ENCODE measurements around the gene HAUS8. TPM values are rescaled to one million over a fixed set of nuclear protein-coding genes. Genes with fewer than 3 reads are reported as not detected.
A peak's percentile ranks its signal among the peaks of the same experiment; 100 is the strongest.

Gene HAUS8, protein sequence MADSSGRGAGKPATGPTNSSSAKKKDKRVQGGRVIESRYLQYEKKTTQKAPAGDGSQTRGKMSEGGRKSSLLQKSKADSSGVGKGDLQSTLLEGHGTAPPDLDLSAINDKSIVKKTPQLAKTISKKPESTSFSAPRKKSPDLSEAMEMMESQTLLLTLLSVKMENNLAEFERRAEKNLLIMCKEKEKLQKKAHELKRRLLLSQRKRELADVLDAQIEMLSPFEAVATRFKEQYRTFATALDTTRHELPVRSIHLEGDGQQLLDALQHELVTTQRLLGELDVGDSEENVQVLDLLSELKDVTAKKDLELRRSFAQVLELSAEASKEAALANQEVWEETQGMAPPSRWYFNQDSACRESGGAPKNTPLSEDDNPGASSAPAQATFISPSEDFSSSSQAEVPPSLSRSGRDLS
- total RNA-seq, result 10 to 100 TPM; 37.0 to 40.6 TPM

DNA sequence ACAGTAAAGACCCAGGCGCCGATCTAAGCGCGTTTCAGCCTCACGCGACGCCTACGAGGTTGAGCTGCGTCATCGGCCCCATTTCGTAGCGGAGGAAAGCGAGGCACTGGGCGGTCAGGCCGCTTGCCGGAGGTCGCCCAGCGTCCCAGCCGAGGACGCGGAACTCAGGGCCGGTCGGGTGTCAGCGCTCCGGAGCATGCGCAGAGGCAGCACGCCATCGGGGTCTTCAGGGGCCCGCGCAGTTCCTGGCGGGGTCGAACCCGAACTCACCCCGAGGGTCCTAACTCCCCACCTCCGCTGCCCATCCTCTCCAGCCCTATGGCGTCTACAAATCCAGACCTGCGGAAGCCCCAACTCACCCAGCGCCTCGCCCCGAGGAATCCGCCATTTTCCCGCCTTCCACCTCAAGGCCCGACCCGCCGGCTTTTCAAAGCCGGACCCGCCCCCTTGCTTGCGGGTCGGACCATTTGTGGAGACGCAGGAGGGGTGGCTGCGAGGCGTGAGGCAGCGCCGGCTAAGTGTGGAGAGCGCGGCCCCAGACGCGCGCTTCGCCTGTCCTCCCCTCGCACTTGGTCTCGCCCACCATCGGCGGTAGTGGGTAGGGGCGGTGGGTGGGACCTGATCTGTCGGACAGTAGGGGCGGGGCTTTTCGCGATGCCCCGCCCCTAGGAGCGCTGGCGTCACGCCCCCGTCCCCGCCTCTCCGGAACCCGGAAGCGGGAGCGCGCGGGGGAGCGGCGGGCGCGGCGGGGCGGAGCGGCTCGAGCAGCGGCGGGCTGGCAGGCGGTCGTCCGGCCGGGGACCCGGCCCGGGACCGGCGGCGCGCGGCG is at the start of gene HAUS8, which contains the start of gene MYO9B:
HAUS8 (minus strand) TSS at position 418 of the 829 bp plus-strand sequence; CDS start at position 388, 30 bp downstream.
MYO9B (plus strand) TSS at position 743 of the 829 bp plus-strand sequence. CDS start 25,941 bp downstream, outside the sequence.
- no peaks in the 10 kb centered on the region for H3K9me3 Mint-ChIP-seq
- H3K4me3 Mint-ChIP-seq, result peak within 1 kb of the TSS; percentile 99
- ChIA-PET CTCF (interaction anchor here (0.6 to 1.2 kb wide), 3 partner anchors 10 to 1206 kb away, joined by 3 read pairs; no protein-coding TSS in a partner anchor), POLR2A (interaction anchor here (0.7 to 4.0 kb wide), 17 partner anchors 8 to 487 kb away, joined by 3 to 50 read pairs (median 5); partner anchors contain the start of genes BABAM1, DDA1, OCEL1 and USE1)
- H3K27ac Mint-ChIP-seq, result peak within 1 kb of the TSS; percentile 94
- peaks cover 59% of the 10 kb centered on the region for H3K4me1 Mint-ChIP-seq
- DNase-seq, result peak; percentile 100
- H3K27me3 Mint-ChIP-seq, result no peaks in the 10 kb centered on the region
- peaks cover 64% of the 10 kb centered on the region for H3K36me3 Mint-ChIP-seq (ENCODE audit: low read depth)

- ChIA-PET POLR2A (interaction anchor here (0.6 to 3.2 kb wide), 5 partner anchors 26 to 102 kb away, joined by 3 to 44 read pairs (median 12); partner anchors contain the start of gene OCEL1), CTCF (interaction anchor here (0.7 to 1.1 kb wide), 3 partner anchors 47 to 1084 kb away, joined by 3 read pairs; no protein-coding TSS in a partner anchor)
- no peak for DNase-seq
- Mint-ChIP-seq H3K4me1 (peaks cover 66% of the 10 kb centered on the region), H3K9me3 (no peaks in the 10 kb centered on the region), H3K27ac (peak overlapping the region; percentile 99), H3K36me3 (ENCODE audit: low read depth) (peaks cover 32% of the 10 kb centered on the region), H3K27me3 (no peaks in the 10 kb centered on the region), H3K4me3 (peak overlapping the region; percentile 75)
Observed at GRCh38 chr19:17124025-17124424, 48.8 kb upstream of the HAUS8 start.

- Mint-ChIP-seq H3K4me1 (peaks cover 61% of the 10 kb centered on the region), H3K4me3 (no peak overlapping the region), H3K36me3 (ENCODE audit: low read depth) (peaks cover 30% of the 10 kb centered on the region), H3K27me3 (no peaks in the 10 kb centered on the region), H3K27ac (no peak overlapping the region), H3K9me3 (no peaks in the 10 kb centered on the region)
- no peak for DNase-seq
- ChIA-PET POLR2A (interaction anchor here (0.7 kb wide), 1 partner anchor 43 kb away, joined by 4 read pairs; no protein-coding TSS in a partner anchor), CTCF (interaction anchor here (0.7 to 1.1 kb wide), 2 partner anchors 112 to 1085 kb away, joined by 3 read pairs; no protein-coding TSS in a partner anchor)
Observed at GRCh38 chr19:17123041-17123440, 47.8 kb upstream of the HAUS8 start.

DNA sequence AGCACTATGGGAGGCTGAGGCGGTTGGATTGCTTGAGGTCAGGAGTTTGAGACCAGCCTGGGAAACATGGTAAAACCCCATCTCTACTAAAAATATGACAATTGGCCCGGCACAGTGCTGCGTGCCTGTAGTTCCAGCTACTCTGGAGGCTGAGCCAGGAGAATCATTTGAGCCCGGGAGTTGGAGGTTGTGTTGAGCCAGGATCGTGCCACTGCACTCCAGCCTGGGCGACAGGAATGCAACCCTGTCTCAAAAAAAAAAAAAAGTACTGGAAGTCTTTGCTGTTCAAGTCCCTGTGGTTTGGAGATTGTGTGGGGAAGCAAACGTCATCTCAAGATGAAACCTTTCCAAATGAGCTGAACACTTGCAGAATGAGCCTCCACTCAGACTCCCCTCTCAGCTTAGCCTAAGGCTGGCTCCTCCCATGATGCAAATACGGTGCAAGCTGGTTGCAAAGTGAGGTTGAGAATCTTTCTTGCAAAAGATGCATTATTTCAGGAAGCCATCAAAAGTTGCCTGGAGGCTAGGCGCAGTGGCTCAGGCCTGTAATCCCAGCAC is 46.6 kb upstream of the HAUS8 start:
- ChIA-PET CTCF (no interaction called here), POLR2A (no interaction called here)
- Mint-ChIP-seq H3K27me3 (no peaks in the 10 kb centered on the region), H3K36me3 (ENCODE audit: low read depth) (peaks cover 26% of the 10 kb centered on the region), H3K4me1 (peaks cover 50% of the 10 kb centered on the region), H3K27ac (peak overlapping the region; percentile 53), H3K9me3 (no peaks in the 10 kb centered on the region), H3K4me3 (no peak overlapping the region)
- DNase-seq, result no peak

- Mint-ChIP-seq H3K4me1 (peaks cover 26% of the 10 kb centered on the region), H3K27me3 (no peaks in the 10 kb centered on the region), H3K4me3 (no peak overlapping the region), H3K36me3 (ENCODE audit: low read depth) (peaks cover 42% of the 10 kb centered on the region), H3K9me3 (no peaks in the 10 kb centered on the region), H3K27ac (no peak overlapping the region)
- POLR2A ChIA-PET, result no interaction called here
- DNase-seq, result no peak
- CTCF ChIA-PET, result no interaction called here
Observed at GRCh38 chr19:17118957-17119356, 43.7 kb upstream of the HAUS8 start.

GRCh38 chr19:17116996-17117702 is 41.9 kb upstream of the HAUS8 start:
- H3K27ac Mint-ChIP-seq, result no peak overlapping the region
- H3K36me3 Mint-ChIP-seq (ENCODE audit: low read depth), result peaks cover 50% of the 10 kb centered on the region
- DNase-seq, result no peak
- no peaks in the 10 kb centered on the region for H3K9me3 Mint-ChIP-seq
- ChIA-PET POLR2A (interaction anchor here (1.8 kb wide), 1 partner anchor 9 kb away, joined by 10 read pairs; no protein-coding TSS in a partner anchor), CTCF (no interaction called here)
- no peaks in the 10 kb centered on the region for H3K27me3 Mint-ChIP-seq
- H3K4me1 Mint-ChIP-seq, result peaks cover 19% of the 10 kb centered on the region
- H3K4me3 Mint-ChIP-seq, result no peak overlapping the region

DNA sequence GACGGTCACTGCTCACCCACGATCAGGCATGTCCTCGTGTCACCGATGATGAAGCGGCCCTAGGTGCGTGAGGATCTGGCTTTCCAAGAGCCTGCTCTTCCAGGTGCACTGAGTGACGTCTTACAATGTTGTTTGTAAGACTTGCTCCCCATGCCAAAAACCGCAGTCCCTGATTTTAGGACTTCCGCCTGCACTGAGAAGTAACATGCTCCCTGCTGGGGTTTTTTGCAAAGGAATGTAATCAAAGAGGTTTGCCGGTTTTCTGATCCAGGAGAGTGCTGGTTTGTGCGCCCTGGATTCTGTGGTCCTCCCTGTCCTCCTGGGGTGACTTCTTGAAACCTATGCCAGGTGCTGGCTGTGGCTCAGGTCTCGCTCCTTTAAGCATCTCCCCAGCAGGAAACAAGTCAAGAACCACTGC is 39.2 kb upstream of the HAUS8 start:
- no peaks in the 10 kb centered on the region for H3K27me3 Mint-ChIP-seq
- DNase-seq, result no peak
- POLR2A ChIA-PET, result no interaction called here
- H3K9me3 Mint-ChIP-seq, result no peaks in the 10 kb centered on the region
- no peak overlapping the region for H3K4me3 Mint-ChIP-seq
- CTCF ChIA-PET, result no interaction called here
- peaks cover 54% of the 10 kb centered on the region for H3K36me3 Mint-ChIP-seq (ENCODE audit: low read depth)
- H3K27ac Mint-ChIP-seq, result no peak overlapping the region
- peaks cover 18% of the 10 kb centered on the region for H3K4me1 Mint-ChIP-seq

DNA sequence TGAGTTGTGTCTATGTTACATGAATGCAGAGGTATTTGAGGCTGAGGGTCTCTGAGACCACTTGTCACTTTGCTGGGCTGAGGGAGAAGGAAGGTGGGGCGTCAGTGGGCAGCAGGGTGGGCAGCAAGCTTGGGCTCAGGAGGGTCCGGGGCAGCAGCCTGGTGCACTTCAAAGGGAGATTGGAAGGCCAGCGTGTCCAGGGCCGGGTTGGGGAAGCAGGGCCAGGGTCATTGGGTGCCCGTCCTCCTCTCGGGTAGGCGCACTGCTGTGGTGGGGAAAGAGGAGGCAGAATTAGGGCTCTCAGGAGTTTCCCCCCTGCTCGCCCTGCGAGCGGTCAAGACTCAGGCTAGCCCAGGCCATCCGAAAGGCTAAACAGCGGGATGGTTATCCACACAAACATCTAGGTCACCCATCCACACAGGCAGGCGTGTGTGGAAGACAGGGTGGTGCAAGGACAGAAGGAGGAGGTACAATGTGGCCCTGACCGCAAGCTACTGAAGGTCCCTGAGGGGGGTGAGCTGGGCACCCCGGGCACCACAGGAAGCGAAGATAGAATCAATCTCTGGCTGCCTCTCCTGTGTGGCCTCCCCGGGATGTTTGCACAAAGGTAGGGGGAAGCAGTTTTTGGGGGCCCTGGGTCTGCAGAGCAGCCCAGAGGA is 38.0 kb upstream of the HAUS8 start:
- POLR2A ChIA-PET, result no interaction called here
- DNase-seq, result no peak
- H3K36me3 Mint-ChIP-seq (ENCODE audit: low read depth), result peaks cover 49% of the 10 kb centered on the region
- no peaks in the 10 kb centered on the region for H3K27me3 Mint-ChIP-seq
- no peaks in the 10 kb centered on the region for H3K9me3 Mint-ChIP-seq
- peaks cover 18% of the 10 kb centered on the region for H3K4me1 Mint-ChIP-seq
- H3K4me3 Mint-ChIP-seq, result no peak overlapping the region
- no peak overlapping the region for H3K27ac Mint-ChIP-seq
- CTCF ChIA-PET, result no interaction called here

DNA sequence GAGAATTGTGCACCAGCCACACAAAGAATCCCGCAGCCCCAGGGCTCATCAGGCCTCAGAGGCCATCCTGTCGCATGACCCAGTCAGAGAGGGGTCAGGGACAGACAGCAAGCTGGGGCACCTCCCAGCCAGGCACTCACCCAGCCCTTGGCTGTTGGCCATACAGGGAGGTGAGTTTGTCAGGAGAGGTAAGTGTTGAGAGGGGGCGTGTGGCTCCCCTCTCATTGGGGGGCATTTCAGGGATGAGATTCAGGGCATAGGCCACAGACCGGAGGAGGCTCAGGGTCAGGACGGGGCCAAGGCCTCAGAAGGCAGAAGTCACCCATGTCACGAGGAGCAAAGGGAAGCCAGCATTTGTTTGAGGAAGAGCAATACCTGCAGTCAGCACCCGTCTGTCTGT is 37.4 kb upstream of the HAUS8 start:
- Mint-ChIP-seq H3K4me1 (peaks cover 18% of the 10 kb centered on the region), H3K27ac (no peak overlapping the region), H3K4me3 (no peak overlapping the region), H3K27me3 (no peaks in the 10 kb centered on the region), H3K36me3 (ENCODE audit: low read depth) (peaks cover 51% of the 10 kb centered on the region), H3K9me3 (no peaks in the 10 kb centered on the region)
- ChIA-PET CTCF (no interaction called here), POLR2A (no interaction called here)
- no peak for DNase-seq

GRCh38 chr19:17112271-17112670 is 37.0 kb upstream of the HAUS8 start:
- Mint-ChIP-seq H3K27me3 (no peaks in the 10 kb centered on the region), H3K36me3 (ENCODE audit: low read depth) (peaks cover 55% of the 10 kb centered on the region), H3K4me1 (peaks cover 18% of the 10 kb centered on the region), H3K4me3 (no peak overlapping the region), H3K27ac (no peak overlapping the region), H3K9me3 (no peaks in the 10 kb centered on the region)
- DNase-seq, result no peak
- CTCF ChIA-PET, result no interaction called here
- POLR2A ChIA-PET, result no interaction called here

- no peak overlapping the region for H3K4me3 Mint-ChIP-seq
- H3K9me3 Mint-ChIP-seq, result no peaks in the 10 kb centered on the region
- H3K4me1 Mint-ChIP-seq, result peaks cover 18% of the 10 kb centered on the region
- H3K27ac Mint-ChIP-seq, result no peak overlapping the region
- POLR2A ChIA-PET, result no interaction called here
- CTCF ChIA-PET, result no interaction called here
- H3K36me3 Mint-ChIP-seq (ENCODE audit: low read depth), result peaks cover 54% of the 10 kb centered on the region
- no peak for DNase-seq
- H3K27me3 Mint-ChIP-seq, result no peaks in the 10 kb centered on the region
Observed at GRCh38 chr19:17111766-17112165, 36.5 kb upstream of the HAUS8 start.

DNA sequence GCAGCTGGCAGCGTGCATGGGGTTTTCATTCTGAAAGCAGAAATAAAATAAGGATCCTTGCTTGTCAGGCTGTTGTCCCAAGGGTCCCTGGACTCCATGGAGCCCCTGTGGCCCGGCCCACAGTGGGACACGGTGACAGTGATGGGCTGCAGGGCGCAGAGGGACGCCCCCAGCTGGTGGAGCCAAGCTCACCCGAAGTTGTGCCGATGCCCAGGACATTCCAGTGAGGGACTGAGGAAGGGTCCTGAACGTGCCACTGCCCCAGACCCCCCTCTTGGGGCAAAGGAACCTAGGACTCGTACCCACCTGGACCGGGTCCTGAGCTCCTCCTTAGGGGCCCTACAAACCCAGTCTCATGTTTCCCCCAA is 35.3 kb upstream of the HAUS8 start:
- POLR2A ChIA-PET, result no interaction called here
- CTCF ChIA-PET, result no interaction called here
- Mint-ChIP-seq H3K4me1 (peaks cover 19% of the 10 kb centered on the region), H3K27ac (no peak overlapping the region), H3K36me3 (ENCODE audit: low read depth) (peaks cover 59% of the 10 kb centered on the region), H3K9me3 (no peaks in the 10 kb centered on the region), H3K4me3 (no peak overlapping the region), H3K27me3 (no peaks in the 10 kb centered on the region)
- DNase-seq, result no peak

Measured in activated CD4-positive, alpha-beta memory T cell treated with anti-CD3 and anti-CD28 coated beads, Interleukin-2, amount 10 ng/mL, durations not matched to agents 7 days and 5 days (primary cell).